ENCODE data around the gene PPP1CB. TPM values are rescaled to one million over a fixed set of nuclear protein-coding genes. Genes with fewer than 3 reads are reported as not detected.

PPP1CB gene
- polyA plus RNA-seq, 1 experiment = 159 TPM

- CTCF ChIA-PET = no interaction called here
- POLR2A ChIA-PET = no interaction called here
Observed at GRCh38 chr2:28772351-28772750, 20.7 kb downstream of the PPP1CB start.

GRCh38 chr2:28776471-28776870 lies 24.8 kb downstream of the PPP1CB start:
- no peak overlapping the region for H3K4me3 ChIP-seq (ENCODE audit: low read depth, low read length)
- H3K27ac ChIP-seq (ENCODE audit: low read depth, low read length) = no peak overlapping the region
- ChIA-PET POLR2A (no interaction called here), CTCF (interaction anchor here (0.6 to 0.9 kb wide), 2 partner anchors 7 to 175 kb away, joined by 4 to 5 read pairs; no protein-coding TSS in a partner anchor)
- DNase-seq (ENCODE audit: low read depth, low spot score) = no peak
- no peaks in the 10 kb centered on the region for H3K27me3 ChIP-seq (ENCODE audit: control insufficient read depth, insufficient read depth, low read length)
- H3K9me3 ChIP-seq (ENCODE audit: control insufficient read depth, insufficient read depth, low read length) = no peaks in the 10 kb centered on the region
- no peak for TF ChIP-seq CTCF (IDR thresholded peaks at IDR 0.05; ENCODE audit: low read depth, low read length)

More at GRCh38 chr2:28772351-28772750, 20.7 kb downstream of the PPP1CB start:
- H3K4me3 ChIP-seq (ENCODE audit: low read depth, low read length) = no peak overlapping the region
- no peak overlapping the region for H3K27ac ChIP-seq (ENCODE audit: low read depth, low read length)
- no peak for TF ChIP-seq CTCF (IDR thresholded peaks at IDR 0.05; ENCODE audit: low read depth, low read length)
- no peaks in the 10 kb centered on the region for H3K27me3 ChIP-seq (ENCODE audit: control insufficient read depth, insufficient read depth, low read length)
- no peak for DNase-seq (ENCODE audit: low read depth, low spot score)
- no peaks in the 10 kb centered on the region for H3K9me3 ChIP-seq (ENCODE audit: control insufficient read depth, insufficient read depth, low read length)

GRCh38 chr2:28778392-28778791 lies 26.8 kb downstream of the PPP1CB start:
- TF ChIP-seq CTCF (IDR thresholded peaks at IDR 0.05; ENCODE audit: low read depth, low read length) = no peak
- Histone ChIP-seq H3K27me3 (ENCODE audit: control insufficient read depth, insufficient read depth, low read length) (no peaks in the 10 kb centered on the region), H3K27ac (ENCODE audit: low read depth, low read length) (no peak overlapping the region), H3K4me3 (ENCODE audit: low read depth, low read length) (no peak overlapping the region), H3K9me3 (ENCODE audit: control insufficient read depth, insufficient read depth, low read length) (no peaks in the 10 kb centered on the region)
- ChIA-PET CTCF (interaction anchor here (0.8 kb wide), 1 partner anchor 212 kb away, joined by 3 read pairs; no protein-coding TSS in a partner anchor), POLR2A (no interaction called here)
- DNase-seq (ENCODE audit: low read depth, low spot score) = no peak

GRCh38 chr2:28779001-28779400 lies 27.4 kb downstream of the PPP1CB start:
- Histone ChIP-seq H3K27ac (ENCODE audit: low read depth, low read length) (no peak overlapping the region), H3K4me3 (ENCODE audit: low read depth, low read length) (no peak overlapping the region), H3K9me3 (ENCODE audit: control insufficient read depth, insufficient read depth, low read length) (no peaks in the 10 kb centered on the region), H3K27me3 (ENCODE audit: control insufficient read depth, insufficient read depth, low read length) (no peaks in the 10 kb centered on the region)
- no peak for DNase-seq (ENCODE audit: low read depth, low spot score)
- POLR2A ChIA-PET = no interaction called here
- TF ChIP-seq CTCF (IDR thresholded peaks at IDR 0.05; ENCODE audit: low read depth, low read length) = no peak
- CTCF ChIA-PET = interaction anchor here (0.8 kb wide), 1 partner anchor 213 kb away, joined by 3 read pairs; no protein-coding TSS in a partner anchor

GRCh38 chr2:28780496-28780895 lies 28.9 kb downstream of the PPP1CB start:
- POLR2A ChIA-PET = no interaction called here
- CTCF ChIA-PET = interaction anchor here (1.4 kb wide), 1 partner anchor 186 kb away, joined by 4 read pairs; no protein-coding TSS in a partner anchor
- no peak overlapping the region for H3K4me3 ChIP-seq (ENCODE audit: low read depth, low read length)
- DNase-seq (ENCODE audit: low read depth, low spot score) = no peak
- no peak for TF ChIP-seq CTCF (IDR thresholded peaks at IDR 0.05; ENCODE audit: low read depth, low read length)
- no peaks in the 10 kb centered on the region for H3K27me3 ChIP-seq (ENCODE audit: control insufficient read depth, insufficient read depth, low read length)
- no peaks in the 10 kb centered on the region for H3K9me3 ChIP-seq (ENCODE audit: control insufficient read depth, insufficient read depth, low read length)
- H3K27ac ChIP-seq (ENCODE audit: low read depth, low read length) = no peak overlapping the region
